Smooth muscle cell (in vitro differentiated cells): Measurements from ENCODE around the gene ST6GAL1. TPM values are rescaled to one million over a fixed set of nuclear protein-coding genes. Genes with fewer than 3 reads are reported as not detected.

Source experiments
- DNase-seq: peaks from one replicate; lab custom pipeline; 2025; ENCODE audit not compliant: unreplicated experiment; lab: John Stamatoyannopoulos, UW
- H2AFZ ChIP-seq: fragments of 200-600 bp; sonication (generic); 2 replicates; pipeline ENCODE4 v1.6.0; 2016; ENCODE audit warnings: antibody characterized with exemption, low read depth, mild to moderate bottlenecking
- H3F3A ChIP-seq: fragments of 200-600 bp; sonication (generic); 2 replicates; pipeline ENCODE4 v1.6.0; 2017; ENCODE audit warnings: antibody characterized with exemption, low read depth
- H3K27ac ChIP-seq: fragments of 200-600 bp; sonication (generic); 2 replicates; pipeline ENCODE4 v1.5.1; 2016; ENCODE audit warnings: low read depth, mild to moderate bottlenecking
- H3K27me3 ChIP-seq: fragments of 200-600 bp; sonication (generic); 2 replicates; pipeline ENCODE4 v1.6.1; 2016; ENCODE audit warnings: low read depth, mild to moderate bottlenecking
- H3K36me3 ChIP-seq: fragments of 200-600 bp; sonication (generic); 2 replicates; pipeline ENCODE4 v1.5.1; 2016; ENCODE audit warnings: low read depth
- H3K4me1 ChIP-seq: fragments of 200-600 bp; sonication (generic); 2 replicates; pipeline ENCODE4 v1.5.1; 2016; ENCODE audit warnings: low read depth
- H3K4me2 ChIP-seq: fragments of 200-600 bp; sonication (generic); 2 replicates; pipeline ENCODE4 v1.6.0; 2016; ENCODE audit warnings: mild to moderate bottlenecking
- H3K4me3 ChIP-seq: fragments of 200-600 bp; sonication (generic); 2 replicates; pipeline ENCODE4 v1.5.1; 2016; ENCODE audit warnings: mild to moderate bottlenecking
- H3K79me2 ChIP-seq: fragments of 200-600 bp; sonication (generic); 2 replicates; pipeline ENCODE4 v1.6.0; 2016; ENCODE audit warnings: low read depth, mild to moderate bottlenecking
- H3K9ac ChIP-seq: fragments of 200-600 bp; sonication (generic); 2 replicates; pipeline ENCODE4 v1.6.0; 2016; ENCODE audit warnings: low read depth
- H3K9me3 ChIP-seq: fragments of 200-600 bp; sonication (generic); replicated peaks from 2 replicates; pipeline ENCODE4 v1.5.1; 2016; ENCODE audit warnings: low read depth
- H4K20me1 ChIP-seq: fragments of 200-600 bp; sonication (generic); 2 replicates; pipeline ENCODE4 v1.6.0; 2016; ENCODE audit warnings: low read depth
- CTCF ChIP-seq: fragments of 200-600 bp; sonication (generic); IDR thresholded peaks from 2 replicates; pipeline ENCODE4 v1.5.1; 2017; ENCODE audit warnings: borderline replicate concordance, mild to moderate bottlenecking, antibody characterized with exemption; ENCODE audit not compliant: insufficient read depth, poor library complexity, severe bottlenecking
- WGBS: methylation state at CpG from one replicate; pipeline ENCODE4 v1.1.7; 2016; ENCODE audit warnings: low lambda C conversion rate; 5-methylcytosine and 5-hydroxymethylcytosine counted together
- polyA plus RNA-seq: library from polyadenylated mRNA; unstranded; fragments of >200 nt; fragmentation: Nextera tagmentation; extraction: Ambion mirVana; gene quantifications from 2 replicates; pipeline ENCODE4 v1.2.1, GENCODE V29; 2016
- total RNA-seq: library from RNA; depleted of rRNA; stranded (reverse); fragments of >200 nt; gene quantifications from 2 replicates; pipeline ENCODE4 v1.2.3, GENCODE V29; 2014

The ST6GAL1 gene
- total and polyA plus RNA-seq, 2 experiments from 2014 or later: 3.5 to 8.9 TPM

GRCh38 chr3:186932281-186933181 lies 2.2 kb downstream of the ST6GAL1 start:
- Histone ChIP-seq H3K9ac (no peak overlapping the region), H4K20me1 (peaks cover 8% of the 10 kb centered on the region), H3K4me2 (peak overlapping the region; percentile 100), H3F3A (peaks cover 7% of the 10 kb centered on the region), H3K9me3 (no peaks in the 10 kb centered on the region), H3K27ac (no peak overlapping the region), H3K4me3 (peak overlapping the region; percentile 92), H3K27me3 (peaks cover 12% of the 10 kb centered on the region), H3K4me1 (peaks cover 11% of the 10 kb centered on the region), H2AFZ (no peak overlapping the region), H3K79me2 (no peaks in the 10 kb centered on the region), H3K36me3 (no peaks in the 10 kb centered on the region)
- 67% methylated on average over 15 of the region's 15 CpGs for WGBS
- DNase-seq: no peak
- TF ChIP-seq CTCF: no peak

GRCh38 chr3:186933816-186934215 lies 3.5 kb downstream of the ST6GAL1 start:
- H3K36me3 ChIP-seq: no peaks in the 10 kb centered on the region
- no peak overlapping the region for H3K9ac ChIP-seq
- peaks cover 7% of the 10 kb centered on the region for H3F3A ChIP-seq
- H2AFZ ChIP-seq: no peak overlapping the region
- no peaks in the 10 kb centered on the region for H3K79me2 ChIP-seq
- H3K9me3 ChIP-seq: no peaks in the 10 kb centered on the region
- no peak overlapping the region for H3K4me3 ChIP-seq
- H4K20me1 ChIP-seq: peaks cover 8% of the 10 kb centered on the region
- WGBS: 96% methylated on average over 4 of the region's 4 CpGs
- DNase-seq: no peak
- peaks cover 11% of the 10 kb centered on the region for H3K4me1 ChIP-seq
- no peak for TF ChIP-seq CTCF
- peaks cover 12% of the 10 kb centered on the region for H3K27me3 ChIP-seq
- H3K27ac ChIP-seq: no peak overlapping the region
- H3K4me2 ChIP-seq: no peak overlapping the region

GRCh38 chr3:186935133-186935532 lies 4.8 kb downstream of the ST6GAL1 start:
- no peak overlapping the region for H3K27ac ChIP-seq
- DNase-seq: no peak
- no peaks in the 10 kb centered on the region for H3K36me3 ChIP-seq
- H3K4me1 ChIP-seq: peaks cover 11% of the 10 kb centered on the region
- H3K4me3 ChIP-seq: no peak overlapping the region
- H3K4me2 ChIP-seq: no peak overlapping the region
- H3K9ac ChIP-seq: no peak overlapping the region
- no peaks in the 10 kb centered on the region for H3K9me3 ChIP-seq
- H3F3A ChIP-seq: no peaks in the 10 kb centered on the region
- H3K79me2 ChIP-seq: no peaks in the 10 kb centered on the region
- no peak overlapping the region for H2AFZ ChIP-seq
- TF ChIP-seq CTCF: no peak
- peaks cover 12% of the 10 kb centered on the region for H3K27me3 ChIP-seq
- peaks cover 8% of the 10 kb centered on the region for H4K20me1 ChIP-seq
- 98% methylated on average over 6 of the region's 6 CpGs for WGBS
